ENCODE data around the gene PRR5. TPM values are rescaled to one million over a fixed set of nuclear protein-coding genes. Genes with fewer than 3 reads are reported as not detected.

PRR5 gene
- total RNA-seq, 1 donor from 2014 or later, result 2.9 TPM

DNA sequence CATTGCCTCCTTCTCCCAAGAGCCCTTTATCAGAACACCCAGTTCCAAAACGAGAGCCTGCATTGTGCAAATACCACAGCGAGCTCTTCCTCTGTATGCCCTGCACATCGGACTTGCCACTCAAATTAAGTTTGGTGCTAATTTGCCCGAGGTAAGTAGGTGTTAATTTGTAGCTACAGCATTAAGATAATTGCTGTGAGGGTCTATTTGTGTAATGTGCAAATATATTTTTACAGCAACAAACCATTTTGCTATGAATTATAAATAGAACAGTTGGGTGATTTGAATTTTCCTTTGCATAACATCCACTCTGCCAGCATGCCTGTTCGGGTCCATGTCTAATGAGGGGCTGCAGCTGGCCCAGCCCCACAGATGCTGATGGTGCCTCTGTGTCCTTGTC, 58.5 kb downstream of the PRR5 start:
- DNase-seq (no peak), ATAC-seq (ENCODE audit: poor library complexity) (no peak)
- intact Hi-C loops (cut with DNase I), result no loop called here

- intact Hi-C loops (cut with DNase I), result no loop called here
- DNase-seq (no peak), ATAC-seq (ENCODE audit: poor library complexity) (no peak)
Observed at GRCh38 chr22:44761025-44761424, 59.0 kb downstream of the PRR5 start.

DNA sequence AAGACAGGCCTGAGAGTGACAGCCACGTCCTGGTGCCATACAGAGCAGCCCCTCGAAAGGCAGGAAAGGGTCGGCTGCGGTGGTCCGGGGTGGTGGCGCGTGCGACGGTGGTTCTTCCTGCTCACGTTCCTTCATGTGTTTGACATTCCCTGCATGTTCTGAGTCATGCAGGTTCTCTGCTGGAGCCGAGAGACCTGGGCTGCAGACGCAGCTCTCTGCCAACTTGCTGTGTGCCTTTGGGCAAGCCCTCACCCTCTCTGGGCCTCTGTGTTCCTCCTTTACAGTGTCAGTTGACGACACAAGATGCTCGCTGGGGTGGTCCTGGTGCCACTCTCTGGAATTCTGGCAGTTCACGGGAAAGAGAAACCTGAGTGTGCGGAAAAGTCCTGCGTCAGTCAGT, 62.4 kb downstream of the PRR5 start:
- ATAC-seq (ENCODE audit: poor library complexity), result no peak
- intact Hi-C loops (cut with DNase I), result no loop called here
- DNase-seq, result no peak

DNA sequence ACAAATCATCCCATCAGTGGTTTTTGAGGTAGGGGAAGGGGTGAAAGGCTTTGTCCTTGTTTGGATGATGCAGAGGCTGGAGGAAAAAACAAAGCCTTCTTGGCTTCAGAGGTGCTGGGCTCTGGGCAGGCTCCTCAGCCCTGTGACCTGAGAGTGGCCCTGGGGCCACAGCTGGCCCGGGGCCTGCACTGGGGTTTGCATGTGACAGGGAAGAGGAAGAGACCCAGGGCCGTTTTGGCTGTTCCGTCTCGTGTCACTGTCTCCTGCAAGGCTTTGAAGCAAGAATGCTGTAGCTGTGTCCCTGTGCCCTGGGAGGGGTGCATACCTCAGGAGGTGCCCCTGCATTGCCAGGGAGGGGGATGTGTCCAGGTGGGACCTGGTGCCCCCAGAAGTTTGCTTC, 63.0 kb downstream of the PRR5 start:
- intact Hi-C loops (cut with DNase I), result no loop called here
- DNase-seq, result no peak
- no peak for ATAC-seq (ENCODE audit: poor library complexity)

DNA sequence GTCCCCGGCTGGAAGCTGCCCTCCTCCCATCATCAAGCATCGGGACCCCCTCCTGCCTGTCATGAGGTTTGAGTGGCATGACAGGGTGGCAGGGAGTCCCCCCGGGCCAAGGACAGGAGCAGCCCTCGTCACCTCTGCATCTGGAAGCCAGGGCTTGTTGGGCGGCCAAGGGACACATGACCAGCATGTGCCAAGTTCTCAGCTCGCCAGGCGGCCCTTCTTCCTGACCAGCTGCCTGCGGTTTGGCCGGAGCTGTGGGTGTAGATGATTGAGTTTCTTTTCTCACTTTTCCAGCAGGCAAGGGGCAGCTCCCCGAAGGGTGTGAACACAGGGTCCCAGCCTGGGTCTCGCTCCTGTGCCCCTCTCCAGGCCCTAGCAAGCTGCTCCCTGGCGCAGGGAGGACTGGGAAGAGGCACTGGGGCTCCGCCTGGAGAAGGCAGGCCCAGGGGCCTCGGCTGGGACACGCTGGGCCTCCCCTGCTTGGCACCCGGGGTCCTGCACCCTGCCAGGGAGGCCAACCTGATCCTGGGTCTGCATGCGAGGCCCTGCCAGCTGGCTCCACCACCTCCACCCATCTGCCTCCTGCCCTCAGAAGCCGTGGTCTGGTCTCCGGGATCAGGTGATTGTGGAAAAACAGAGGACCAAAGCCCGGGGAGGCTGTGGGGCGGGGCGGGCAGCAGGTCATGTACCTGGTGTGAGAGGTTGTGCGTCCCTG, 63.7 kb downstream of the PRR5 start:
- DNase-seq (no peak), ATAC-seq (ENCODE audit: poor library complexity) (peak; percentile 34)
- intact Hi-C loops (cut with DNase I), result no loop called here

DNA sequence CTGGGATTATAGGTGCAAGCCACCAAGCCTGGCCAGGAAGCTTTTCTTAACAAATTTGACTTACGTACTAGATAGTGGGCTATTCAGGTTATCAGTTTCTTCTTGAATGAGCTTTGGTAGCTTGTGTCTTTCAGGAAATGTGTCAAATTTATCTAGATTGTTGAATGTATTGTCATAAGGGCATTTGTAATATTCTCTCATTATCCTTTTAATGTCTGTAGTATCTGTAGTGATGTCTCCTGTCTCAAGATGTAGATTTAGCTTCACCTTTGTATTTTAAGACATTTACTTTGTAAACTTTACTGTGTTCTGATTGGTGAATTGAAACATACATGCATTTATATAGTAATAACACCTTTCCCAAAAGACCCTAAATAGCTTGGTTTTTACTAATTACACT, 71.1 kb downstream of the PRR5 start:
- ATAC-seq (ENCODE audit: poor library complexity) (no peak), DNase-seq (no peak)
- intact Hi-C loops (cut with DNase I), result no loop called here

GRCh38 chr22:44775862-44776261, 73.9 kb downstream of the PRR5 start:
- ATAC-seq (ENCODE audit: poor library complexity) (no peak), DNase-seq (no peak)
- intact Hi-C loops (cut with DNase I), result no loop called here

- DNase-seq (no peak), ATAC-seq (ENCODE audit: poor library complexity) (no peak)
- intact Hi-C loops (cut with DNase I), result no loop called here
Observed at GRCh38 chr22:44776605-44777363, 74.8 kb downstream of the PRR5 start.

GRCh38 chr22:44777364-44777755, 75.4 kb downstream of the PRR5 start:
- DNase-seq (no peak), ATAC-seq (ENCODE audit: poor library complexity) (no peak)
- intact Hi-C loops (cut with DNase I), result no loop called here

- DNase-seq, result no peak
- ATAC-seq (ENCODE audit: poor library complexity), result no peak
- intact Hi-C loops (cut with DNase I), result no loop called here
Observed at GRCh38 chr22:44780876-44781449, 79.0 kb downstream of the PRR5 start.

GRCh38 chr22:44782363-44782963, 80.5 kb downstream of the PRR5 start:
- ATAC-seq (ENCODE audit: poor library complexity) (no peak), DNase-seq (no peak)
- intact Hi-C loops (cut with DNase I), result no loop called here

- DNase-seq (no peak), ATAC-seq (ENCODE audit: poor library complexity) (no peak)
- intact Hi-C loops (cut with DNase I), result no loop called here
Observed at GRCh38 chr22:44783091-44783490, 81.1 kb downstream of the PRR5 start.

DNA sequence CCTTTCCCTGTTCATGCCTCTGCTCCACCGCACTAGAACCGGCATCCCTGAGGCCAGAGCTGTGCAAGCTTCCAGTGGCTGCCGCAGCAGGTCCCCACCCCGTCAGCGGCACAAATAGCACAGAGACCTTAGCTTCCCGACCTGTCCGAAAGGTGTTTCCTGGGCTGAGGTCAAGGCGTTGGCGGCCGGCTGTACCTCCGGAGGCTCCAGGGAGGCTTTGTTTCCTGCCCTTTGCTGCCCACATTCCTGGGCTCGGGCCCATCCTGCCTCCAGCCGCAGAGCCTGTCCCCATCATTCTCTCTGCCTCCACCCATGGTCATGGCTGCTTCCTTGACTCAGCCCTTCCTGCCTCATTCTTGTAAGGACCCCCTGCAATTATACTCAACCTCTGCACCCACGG, 81.6 kb downstream of the PRR5 start:
- ATAC-seq (ENCODE audit: poor library complexity) (no peak), DNase-seq (no peak)
- intact Hi-C loops (cut with DNase I), result no loop called here

GRCh38 chr22:44786136-44786535, 84.1 kb downstream of the PRR5 start:
- intact Hi-C loops (cut with DNase I), result no loop called here
- no peak for DNase-seq
- no peak for ATAC-seq (ENCODE audit: poor library complexity)

DNA sequence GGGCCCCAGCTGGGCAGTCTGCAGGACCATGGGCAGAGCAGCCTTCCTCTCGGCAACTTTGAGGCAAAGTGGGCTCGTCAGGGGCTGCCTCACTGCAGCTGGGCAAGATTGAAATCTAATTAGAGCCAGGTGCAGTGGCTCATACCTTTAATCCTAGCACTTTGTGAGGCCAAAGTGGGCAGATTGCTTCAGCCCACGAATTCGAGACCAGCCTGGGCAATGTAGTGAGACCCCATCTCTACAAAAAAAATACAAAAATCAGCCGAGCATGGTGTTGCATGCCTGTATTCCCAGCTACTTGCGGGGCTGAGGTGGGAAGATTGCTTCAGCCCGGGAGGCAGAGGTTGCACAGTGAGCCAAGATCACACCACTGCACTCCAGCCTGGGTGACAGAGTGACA, 84.6 kb downstream of the PRR5 start:
- no peak for ATAC-seq (ENCODE audit: poor library complexity)
- DNase-seq, result no peak
- intact Hi-C loops (cut with DNase I), result no loop called here

Other genes with a start within 250 kb of the PRR5 start
- 23.5 TPM for gene RTL6, start 204.0 kb upstream of the PRR5 start, total RNA-seq
- not detected for gene ARHGAP8, start 50.4 kb downstream of the PRR5 start, total RNA-seq

Measured in Right ventricle myocardium superior (tissue), 1 donor.